Stimulated activated CD4-positive, alpha-beta T cell treated with anti-CD3 and anti-CD28 coated beads, TNF-alpha, amount 100 ng/mL, for 1 hour (primary cell): ENCODE data around the gene MOB2.

Experiments used
- DNase-seq, 3 donors: peaks; one replicate each; pipeline ENCODE4 v3.0.0-alpha.2; 2020; ENCODE audit warnings: low read depth in 3 of 3, low spot score in 1 of 3

Gene MOB2

DNA sequence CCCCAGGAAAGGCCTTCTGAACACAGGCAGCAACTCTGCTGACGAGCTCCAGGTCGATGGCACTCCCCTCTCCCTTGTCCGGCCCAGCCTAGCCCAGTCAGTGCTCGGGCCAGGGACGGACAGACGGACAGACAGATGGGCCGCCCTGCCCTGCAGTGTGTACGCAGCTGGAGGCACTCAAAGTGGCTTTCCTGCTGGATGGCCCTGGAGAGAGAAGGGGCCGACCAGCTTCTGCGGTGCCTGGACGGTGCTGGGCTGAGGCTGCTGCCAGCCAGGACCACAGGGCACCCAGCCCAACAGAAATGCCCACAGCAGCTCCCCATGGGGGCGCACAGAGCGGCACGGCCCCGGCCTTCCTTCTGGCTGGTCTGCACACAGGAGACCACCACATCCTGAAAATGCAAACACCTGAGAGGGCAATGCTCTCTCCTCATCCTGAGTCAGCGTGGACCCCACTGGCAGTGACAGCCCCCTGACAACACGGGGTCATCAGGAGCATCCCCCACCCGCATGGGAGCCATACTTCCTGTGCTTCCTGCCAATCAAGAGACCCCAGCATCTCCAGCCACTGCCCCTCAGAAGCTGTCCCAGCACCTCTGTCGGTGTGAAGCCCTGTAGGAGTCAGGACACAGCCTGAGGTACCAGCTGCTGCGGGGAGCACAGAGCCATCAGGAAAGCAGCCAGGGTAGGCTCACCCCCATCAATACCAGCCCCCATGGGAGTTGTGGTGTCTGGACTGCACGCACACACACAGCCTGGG, 692 bp upstream of the MOB2 start:
- no peak for DNase-seq

DNA sequence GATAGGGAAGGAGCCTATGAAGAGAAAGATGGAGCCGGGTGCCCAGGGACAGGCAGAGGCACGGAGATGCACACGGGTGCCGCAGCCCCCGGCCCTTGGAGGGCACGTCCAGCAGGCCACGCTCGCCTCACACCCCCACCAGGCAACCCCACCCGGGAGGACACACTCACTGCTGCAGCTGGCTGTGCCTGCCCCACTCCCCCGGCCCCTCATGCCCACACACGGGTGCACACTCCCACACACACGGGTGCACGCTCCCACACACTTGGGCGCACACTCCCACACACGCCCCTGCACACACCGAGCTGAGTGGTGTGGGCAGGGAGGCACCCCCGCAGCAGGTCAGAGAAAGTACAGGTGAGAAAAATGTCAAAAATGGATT, 1.1 kb downstream of the MOB2 start:
- no peak for DNase-seq

DNA sequence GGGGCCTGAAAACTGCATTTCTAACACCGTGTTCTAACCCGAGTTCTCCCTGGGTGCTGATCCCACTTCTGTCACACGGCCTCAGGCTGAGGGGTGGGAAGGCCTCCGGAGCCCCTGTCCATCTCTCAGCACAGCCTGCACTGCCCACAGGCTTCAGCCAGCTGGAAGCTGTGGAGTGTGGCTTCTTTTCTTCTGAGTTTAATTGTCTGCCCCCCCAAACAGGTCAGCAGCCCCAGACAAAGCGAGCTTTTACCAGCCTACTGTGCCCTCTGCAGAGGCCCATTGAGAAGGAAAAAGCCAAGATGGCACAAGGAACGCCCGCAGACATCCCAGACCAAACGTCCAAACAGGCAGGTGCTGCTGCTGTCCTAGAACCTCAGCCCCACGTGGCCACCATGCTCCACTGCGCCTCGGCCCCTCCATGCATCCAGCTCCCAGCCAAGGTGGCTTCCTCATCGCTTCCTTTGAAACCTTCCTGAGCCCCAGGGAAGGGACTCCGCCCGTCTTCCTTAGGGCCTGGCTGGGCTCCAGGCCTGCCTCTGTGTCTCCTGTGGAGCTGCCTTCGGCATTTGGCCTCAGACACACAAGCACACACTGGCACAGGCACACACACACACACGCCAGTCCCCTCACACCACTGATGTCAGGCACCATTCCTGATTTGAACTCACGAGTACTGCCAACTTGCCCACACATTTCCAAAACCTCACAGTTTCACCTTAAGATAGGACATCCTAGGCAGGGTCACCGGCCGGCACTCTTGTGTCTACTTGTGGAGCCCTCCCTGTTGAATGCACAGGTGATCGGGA, 1.7 kb downstream of the MOB2 start:
- no peak for DNase-seq

GRCh38 chr11:1484061-1484671, 2.4 kb downstream of the MOB2 start:
- DNase-seq: no peak

- no peak for DNase-seq
Measured at GRCh38 chr11:1483445-1483961, 3.1 kb downstream of the MOB2 start.

DNA sequence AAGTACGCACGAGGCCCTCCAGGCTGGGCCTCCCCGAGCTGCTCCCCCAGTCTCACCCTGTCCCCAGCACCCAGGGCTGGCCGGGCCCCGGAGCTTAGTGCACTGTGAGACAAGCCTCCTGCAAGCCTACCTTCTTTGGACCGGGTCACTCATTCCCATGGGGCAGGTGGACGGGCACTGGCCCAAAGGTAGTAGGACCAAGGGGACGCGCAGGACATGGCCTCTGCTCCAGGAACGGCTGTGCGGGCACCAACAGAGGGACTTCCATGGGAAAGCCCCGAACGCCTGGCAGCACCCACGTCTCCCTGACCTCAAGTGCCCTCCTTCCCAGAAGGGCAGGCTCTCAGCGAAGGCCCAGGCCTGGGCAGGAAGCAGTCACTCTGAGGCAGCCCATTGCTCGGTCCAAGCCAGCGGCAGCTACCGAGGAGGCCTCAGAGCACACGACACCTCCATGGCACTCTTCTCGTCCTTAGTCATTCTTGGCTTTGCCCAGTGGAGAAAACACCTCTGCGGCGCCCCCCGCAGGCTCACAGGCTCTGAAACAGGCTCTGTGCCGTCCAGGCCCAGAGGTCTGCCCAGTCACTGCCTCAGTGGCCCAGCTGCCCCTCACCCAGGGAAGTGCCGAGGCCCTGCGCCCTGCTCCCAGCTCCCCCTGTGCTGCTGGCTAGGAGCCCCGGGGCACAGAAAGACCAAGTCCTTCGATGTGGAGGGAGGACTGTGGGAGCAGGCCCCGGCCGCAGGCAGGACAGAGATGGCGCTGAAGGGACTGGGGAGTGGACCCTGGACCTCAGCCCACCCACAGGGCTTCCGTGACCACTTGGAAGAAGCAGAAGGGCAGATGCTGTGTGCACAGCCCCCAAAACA, 3.8 kb downstream of the MOB2 start:
- no peak for DNase-seq

DNA sequence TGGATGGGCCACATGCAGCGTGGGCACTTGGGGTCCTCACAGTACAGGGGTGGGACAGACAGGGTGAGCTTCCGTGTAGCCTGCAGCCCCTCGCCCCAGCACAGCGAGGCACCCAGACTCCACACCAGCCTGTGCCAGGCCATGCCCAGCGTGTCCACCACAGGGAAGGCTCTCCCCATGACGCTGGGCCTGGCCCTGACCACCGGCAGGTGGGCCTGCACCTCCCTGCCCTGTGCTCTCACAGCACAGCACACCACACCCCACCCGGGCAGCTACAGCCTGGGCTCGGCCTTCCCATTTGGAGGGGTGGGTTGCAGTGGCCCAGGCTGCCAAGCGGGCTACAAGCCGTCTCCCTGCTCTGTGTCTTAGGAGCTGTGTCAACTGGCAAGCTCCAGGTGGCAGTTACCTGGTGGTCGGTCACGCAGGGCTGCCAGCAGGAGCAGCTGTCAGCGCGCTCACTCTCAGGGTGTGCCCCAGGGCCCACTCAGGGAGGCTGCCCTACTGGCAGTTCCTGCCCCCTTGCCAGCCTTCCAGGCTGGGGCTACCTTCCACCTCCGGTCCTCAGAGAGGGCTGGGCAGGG, 4.6 kb downstream of the MOB2 start:
- DNase-seq: no peak

DNA sequence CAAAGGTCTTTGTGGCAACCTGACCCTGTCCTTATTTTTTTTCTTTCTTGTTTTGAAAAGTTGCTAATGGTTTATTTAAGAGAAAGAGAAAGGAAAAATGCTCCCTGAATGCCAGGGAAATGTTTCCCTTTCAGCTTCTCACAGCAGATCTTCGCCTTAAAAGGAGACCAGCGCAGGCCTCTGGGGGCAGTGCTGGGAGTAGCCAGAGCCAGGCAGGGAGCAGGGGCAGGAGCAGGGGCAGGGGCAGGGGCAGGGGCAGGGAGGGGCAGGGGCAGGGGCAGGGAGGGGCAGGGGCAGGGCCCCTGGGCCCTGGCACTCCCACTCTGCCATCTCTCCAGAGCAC, 5.1 kb downstream of the MOB2 start:
- no peak for DNase-seq

GRCh38 chr11:1480555-1481482, 5.8 kb downstream of the MOB2 start:
- DNase-seq: no peak

DNA sequence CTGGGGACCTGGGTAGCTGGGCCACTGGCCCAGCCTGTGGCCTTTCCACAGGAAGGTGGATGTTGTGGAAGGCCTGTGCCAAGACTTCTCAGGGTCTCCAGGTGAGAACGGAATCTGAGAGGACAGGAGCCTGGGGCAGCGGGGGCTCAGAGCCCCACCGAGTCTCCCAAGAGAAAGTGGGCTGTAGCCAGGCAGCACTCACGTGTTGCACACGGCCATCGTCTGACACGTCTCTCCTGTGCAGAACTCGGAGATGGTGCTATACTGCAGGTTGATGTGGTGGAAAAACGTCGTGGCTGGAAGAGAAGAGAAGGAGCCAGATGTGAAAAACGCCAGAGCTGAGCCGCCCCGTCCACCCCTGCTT, 6.4 kb downstream of the MOB2 start:
- no peak for DNase-seq

DNA sequence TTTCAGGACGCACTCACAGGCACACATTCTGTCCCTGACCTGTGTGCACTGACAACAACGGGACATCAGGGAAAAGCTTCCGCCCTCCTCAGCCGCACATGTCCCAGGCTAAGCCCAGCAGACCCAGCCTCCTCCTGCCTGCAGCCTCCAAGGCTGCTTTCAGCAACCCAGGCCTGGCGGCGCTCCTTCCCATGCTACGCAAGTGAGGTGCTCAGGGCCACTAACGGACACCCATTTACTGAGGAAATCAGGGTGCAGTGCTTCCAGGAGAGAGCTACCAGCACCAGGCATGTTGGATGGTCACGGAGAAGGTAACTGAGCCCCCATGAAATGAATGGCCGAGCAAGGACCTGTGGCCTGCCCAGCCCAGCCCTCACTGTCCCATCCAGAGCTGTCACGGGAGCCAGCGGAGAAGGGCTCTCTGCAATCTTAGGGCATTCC, 6.9 kb downstream of the MOB2 start:
- no peak for DNase-seq

- no peak for DNase-seq
Measured at GRCh38 chr11:1479006-1479677, 7.4 kb downstream of the MOB2 start.

- DNase-seq: no peak
Measured at GRCh38 chr11:1478544-1478943, 8.0 kb downstream of the MOB2 start.

- no peak for DNase-seq
Measured at GRCh38 chr11:1478011-1478410, 8.6 kb downstream of the MOB2 start.

DNA sequence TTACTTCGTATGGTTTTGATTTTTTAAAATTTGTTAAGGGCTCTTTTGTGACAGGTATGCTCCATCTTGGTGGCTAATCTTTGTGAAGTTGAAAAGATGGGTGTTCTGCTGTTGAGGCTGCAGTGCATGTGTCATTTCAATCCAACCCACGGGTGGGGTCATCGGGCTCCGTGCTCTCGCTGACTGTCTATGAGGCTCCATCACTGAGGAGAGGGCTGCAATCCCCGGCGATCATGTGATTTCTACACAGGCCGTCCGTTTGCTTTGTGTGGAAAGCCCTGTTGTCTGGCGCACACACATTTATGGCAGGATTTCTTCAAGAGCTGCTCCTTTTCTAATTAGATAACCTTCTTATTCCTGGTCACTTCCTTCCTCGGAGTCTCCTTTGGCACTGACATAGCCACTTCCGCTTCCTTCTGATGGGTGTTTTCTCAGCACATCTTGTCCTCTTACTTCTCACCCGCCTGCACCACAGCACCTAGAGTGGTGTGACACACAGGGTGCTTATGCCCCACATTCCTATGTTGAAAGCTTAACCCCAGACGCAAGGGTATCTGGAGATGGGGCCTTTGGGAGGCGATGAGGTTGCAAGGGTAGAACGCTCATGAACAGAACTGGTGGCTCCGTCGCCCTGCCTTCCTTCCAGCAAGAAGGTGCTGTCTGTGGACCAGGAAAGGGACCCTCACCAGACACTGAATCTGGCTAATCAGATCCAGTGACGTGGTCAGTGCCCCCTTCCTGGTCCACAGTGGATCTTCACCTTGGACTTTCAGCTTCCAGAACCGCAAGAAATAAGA, 9.4 kb downstream of the MOB2 start:
- DNase-seq: no peak

- no peak for DNase-seq
Measured at GRCh38 chr11:1475841-1476240, 10.7 kb downstream of the MOB2 start.

DNA sequence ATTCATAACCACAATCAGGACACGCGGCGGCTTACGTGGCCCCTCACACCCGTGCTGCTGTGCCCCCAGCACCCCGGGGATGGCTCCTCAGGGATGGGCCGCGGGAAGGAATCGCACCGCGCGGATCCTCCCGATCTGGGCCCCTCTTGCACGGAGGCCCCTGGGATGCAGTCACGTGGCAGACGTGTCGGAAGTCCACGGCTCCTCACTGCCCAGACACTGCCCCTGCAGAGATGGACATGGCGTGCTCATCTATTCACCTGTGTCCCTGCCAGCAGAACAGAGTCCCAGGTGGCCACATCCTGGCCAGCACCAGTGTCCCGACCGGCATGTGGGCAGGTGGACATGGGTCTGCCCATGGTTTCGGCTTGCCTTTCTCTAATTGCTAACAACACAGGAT, 12.8 kb downstream of the MOB2 start:
- no peak for DNase-seq

DNA sequence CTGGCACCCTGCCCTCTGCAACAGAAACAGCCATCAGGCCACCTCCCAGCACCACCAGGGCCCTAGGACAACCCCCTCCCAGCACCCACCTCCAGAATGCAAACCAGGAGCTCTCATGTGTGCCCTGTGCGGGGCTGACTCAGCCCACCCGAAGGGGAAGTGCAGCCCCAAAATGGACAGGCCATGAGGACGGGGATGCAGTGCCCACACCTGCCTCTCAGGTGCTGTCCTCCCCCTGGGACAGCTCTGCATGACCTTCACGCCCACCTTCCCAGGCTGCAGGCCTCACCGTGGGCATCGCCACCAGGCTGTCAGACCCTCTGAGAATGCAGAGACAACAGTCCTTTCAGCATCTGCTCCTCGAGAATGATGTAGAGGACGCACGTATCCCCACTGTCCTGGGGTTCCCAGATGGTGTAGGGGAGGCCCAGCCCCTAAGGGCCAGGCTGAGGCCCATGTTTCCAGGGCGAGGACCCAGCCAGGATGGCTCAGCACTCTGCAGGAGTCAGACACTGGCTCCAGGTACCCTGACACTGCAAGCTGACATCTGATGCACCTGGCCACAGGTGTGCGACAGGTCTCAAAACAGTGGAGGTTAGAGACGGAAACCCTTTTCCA, 13.5 kb downstream of the MOB2 start:
- DNase-seq: no peak
